H9 (cell line): ENCODE measurements around the gene PRKX. TPM values are rescaled to one million over a fixed set of nuclear protein-coding genes. Genes with fewer than 3 reads are reported as not detected.
A peak's percentile ranks its signal among the peaks of the same experiment; 100 is the strongest.

Source experiments
- DNase-seq: peaks from one replicate; pipeline ENCODE4 v3.0.0-alpha.2; 2017
- H2AFZ ChIP-seq: one replicate; pipeline ENCODE4 v1.6.1; 2013; ENCODE audit warnings: mild to moderate bottlenecking, low read length, control low read depth, moderate library complexity
- H2AK5ac ChIP-seq: 2 replicates; pipeline ENCODE4 v1.6.1; 2013; ENCODE audit warnings: low read length, control low read depth, mixed read lengths; ENCODE audit not compliant: insufficient read length
- H2BK120ac ChIP-seq: one replicate; pipeline ENCODE4 v1.6.1; 2013; ENCODE audit warnings: low read depth, mild to moderate bottlenecking, low read length, control low read depth, inconsistent platforms; ENCODE audit not compliant: poor library complexity, severe bottlenecking
- H2BK12ac ChIP-seq: 2 replicates; pipeline ENCODE4 v1.6.1; 2013; ENCODE audit warnings: low read length, control low read depth, mixed read lengths, low read depth; ENCODE audit not compliant: insufficient read length
- H2BK15ac ChIP-seq: 2 replicates; pipeline ENCODE4 v1.6.1; 2013; ENCODE audit warnings: low read depth, low read length, control low read depth
- H2BK20ac ChIP-seq: one replicate; pipeline ENCODE4 v1.6.1; 2013; ENCODE audit warnings: low read depth, mild to moderate bottlenecking, low read length, control low read depth, inconsistent platforms; ENCODE audit not compliant: poor library complexity, severe bottlenecking
- H2BK5ac ChIP-seq: 2 replicates; pipeline ENCODE4 v1.6.1; 2013; ENCODE audit warnings: low read length, control low read depth, mixed read lengths; ENCODE audit not compliant: insufficient read length
- H3K14ac ChIP-seq: 2 replicates; pipeline ENCODE4 v1.6.1; 2013; ENCODE audit warnings: low read length, control low read depth; ENCODE audit not compliant: insufficient read depth
- H3K18ac ChIP-seq: 2 replicates; pipeline ENCODE4 v1.6.1; 2013; ENCODE audit warnings: low read depth, mild to moderate bottlenecking, mixed read lengths, low read length, control low read depth; ENCODE audit not compliant: insufficient read length
- H3K23ac ChIP-seq: 2 replicates; pipeline ENCODE4 v1.6.1; 2013; ENCODE audit warnings: low read length, control low read depth, mixed read lengths, low read depth; ENCODE audit not compliant: insufficient read length
- H3K23me2 ChIP-seq: 2 replicates; pipeline ENCODE4 v1.6.1; 2013; ENCODE audit warnings: low read depth, mild to moderate bottlenecking, mixed read lengths, low read length, control low read depth; ENCODE audit not compliant: insufficient read length, poor library complexity, severe bottlenecking
- H3K27ac ChIP-seq: 2 replicates; pipeline ENCODE4 v1.5.1; 2013; ENCODE audit warnings: low read length, control low read depth, mixed read lengths, low read depth; ENCODE audit not compliant: insufficient read length
- H3K27me3 ChIP-seq: 2 replicates; pipeline ENCODE4 v1.6.1; 2013; ENCODE audit warnings: low read length, control low read depth, inconsistent platforms; ENCODE audit not compliant: insufficient read depth
- H3K4ac ChIP-seq: 2 replicates; pipeline ENCODE4 v1.6.1; 2013; ENCODE audit warnings: low read depth, mild to moderate bottlenecking, control low read depth, inconsistent platforms, low read length, moderate library complexity
- H3K4me1 ChIP-seq: 2 replicates; pipeline ENCODE4 v1.6.1; 2013; ENCODE audit warnings: low read length, control low read depth, inconsistent platforms; ENCODE audit not compliant: insufficient read depth
- H3K4me2 ChIP-seq: 2 replicates; pipeline ENCODE4 v1.6.1; 2013; ENCODE audit warnings: low read length, control low read depth, mixed read lengths; ENCODE audit not compliant: insufficient read length, insufficient read depth
- H3K56ac ChIP-seq: 2 replicates; pipeline ENCODE4 v1.6.1; 2013; ENCODE audit warnings: low read depth, mild to moderate bottlenecking, mixed read lengths, low read length, control low read depth; ENCODE audit not compliant: insufficient read length
- H3K79me1 ChIP-seq: 2 replicates; pipeline ENCODE4 v1.6.1; 2013; ENCODE audit warnings: low read depth, mild to moderate bottlenecking, moderate library complexity, low read length, control low read depth, inconsistent platforms; ENCODE audit not compliant: insufficient read depth, poor library complexity, severe bottlenecking
- H3K79me2 ChIP-seq: 2 replicates; pipeline ENCODE4 v1.6.1; 2013; ENCODE audit warnings: low read length, control low read depth, inconsistent platforms; ENCODE audit not compliant: insufficient read depth
- H3K9ac ChIP-seq: 2 replicates; pipeline ENCODE4 v1.6.1; 2013; ENCODE audit warnings: low read length, control low read depth, mixed read lengths; ENCODE audit not compliant: insufficient read length; ENCODE audit errors: extremely low read depth
- H3K9me3 ChIP-seq: one replicate; pipeline ENCODE4 v1.6.1; 2013; ENCODE audit warnings: low read depth, low read length, inconsistent platforms; ENCODE audit not compliant: control insufficient read depth
- H3T11ph ChIP-seq: one replicate; pipeline ENCODE4 v1.6.1; 2013; ENCODE audit warnings: mild to moderate bottlenecking, low read length, control low read depth, inconsistent platforms
- H4K20me1 ChIP-seq: one replicate; pipeline ENCODE4 v1.6.1; 2013; ENCODE audit not compliant: control insufficient read depth, insufficient read length, insufficient read depth
- H4K5ac ChIP-seq: 2 replicates; pipeline ENCODE4 v1.6.1; 2013; ENCODE audit warnings: low read depth, mild to moderate bottlenecking, mixed read lengths, low read length, control low read depth; ENCODE audit not compliant: insufficient read length
- H4K8ac ChIP-seq: replicated peaks from 2 replicates; pipeline ENCODE4 v1.6.1; 2013; ENCODE audit warnings: low read length, control low read depth, mixed read lengths, low read depth; ENCODE audit not compliant: insufficient read length
- H4K91ac ChIP-seq: 2 replicates; pipeline ENCODE4 v1.6.1; 2013; ENCODE audit warnings: low read depth, mild to moderate bottlenecking, moderate library complexity, mixed read lengths, low read length, control low read depth; ENCODE audit not compliant: insufficient read length
- H3K27ac Mint-ChIP-seq, 3 experiments: 2 replicates in 2 of 3; 3 replicates in 1 of 3; pipeline ENCODE4 v1.8.0; 2020 to 2021; ENCODE audit warnings: mixed read lengths in 3 of 3, mild to moderate bottlenecking in 1 of 3, moderate library complexity in 1 of 3
- H3K27me3 Mint-ChIP-seq: 2 replicates; pipeline ENCODE4 v1.8.0; 2021; ENCODE audit warnings: low read depth, mild to moderate bottlenecking, moderate library complexity, mixed read lengths
- H3K36me3 Mint-ChIP-seq, 3 experiments: 2 replicates in 2 of 3; 3 replicates in 1 of 3; pipeline ENCODE4 v1.8.0; 2020 to 2021; ENCODE audit warnings: low read depth in 3 of 3, mixed read lengths in 3 of 3; ENCODE audit not compliant: insufficient read depth in 1 of 3
- H3K4me1 Mint-ChIP-seq, 2 experiments: 2 replicates each; pipeline ENCODE4 v1.8.0; 2020; ENCODE audit warnings: mixed read lengths in 2 of 2
- H3K4me3 Mint-ChIP-seq, 2 experiments: 2 replicates in 1 of 2; 3 replicates in 1 of 2; pipeline ENCODE4 v1.8.0; 2020 to 2021; ENCODE audit warnings: mild to moderate bottlenecking in 2 of 2, mixed read lengths in 2 of 2, moderate library complexity in 1 of 2
- H3K9me3 Mint-ChIP-seq, 2 experiments: 2 replicates in 1 of 2; 3 replicates in 1 of 2; pipeline ENCODE4 v1.8.0; 2020; ENCODE audit warnings: mild to moderate bottlenecking in 2 of 2, mixed read lengths in 2 of 2, moderate library complexity in 1 of 2
- CTCF ChIP-seq: fragments of 200-600 bp; sonication (generic); conservative IDR thresholded peaks from 3 replicates; pipeline ENCODE4 v1.8.0; 2021; ENCODE audit warnings: antibody characterized with exemption, mild to moderate bottlenecking
- WGBS: extraction: QIAGEN DNeasy Blood & Tissue Kit; methylation state at CpG from one replicate; pipeline ENCODE4 v1.1.7; 2013; ENCODE audit warnings: missing lambda C conversion rate, low lambda C conversion rate, mixed read lengths; ENCODE audit not compliant: insufficient read length; ENCODE audit errors: extremely low coverage; 5-methylcytosine and 5-hydroxymethylcytosine counted together
- total RNA-seq: library from RNA; stranded (reverse); gene quantifications from 2 replicates; pipeline ENCODE4 v1.2.1, GENCODE V29; 2021

The PRKX gene
- total RNA-seq, 1 experiment from 2014 or later: 108 TPM

DNA sequence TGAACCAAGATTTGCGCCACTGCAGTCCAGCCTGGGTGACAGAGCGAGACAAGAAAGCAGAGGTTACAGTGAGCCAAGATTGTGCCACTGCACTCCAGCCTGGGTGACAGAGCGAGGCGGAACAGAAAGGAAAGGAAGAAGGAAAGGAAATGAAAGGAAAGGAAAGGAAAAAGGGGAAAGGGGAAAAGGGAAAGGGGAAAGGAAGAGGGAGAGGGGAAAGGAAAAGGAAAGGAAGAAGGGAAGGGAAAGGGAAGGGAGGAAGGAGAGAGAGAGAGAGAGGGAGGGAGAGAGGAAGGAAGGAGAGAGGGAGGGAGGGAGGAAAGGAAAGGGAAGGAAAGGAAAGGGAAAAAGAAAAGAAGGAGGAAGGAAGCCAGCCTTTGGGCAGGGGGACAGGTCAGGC is 76.6 kb downstream of the PRKX start:
- H3K27ac ChIP-seq: no peak overlapping the region
- no peak overlapping the region for H3K23ac ChIP-seq
- no peak overlapping the region for H3K4me2 ChIP-seq
- no peak overlapping the region for H2AK5ac ChIP-seq
- no peak overlapping the region for H3K9ac ChIP-seq
- no peak overlapping the region for H2BK12ac ChIP-seq
- no peaks in the 10 kb centered on the region; the same call in 1 of the 2 replicates for H3K4me1 ChIP-seq
- no peak for TF ChIP-seq CTCF
- H2AFZ ChIP-seq: no peak overlapping the region
- no peaks in the 10 kb centered on the region for H4K20me1 ChIP-seq
- H3K56ac ChIP-seq: no peak overlapping the region
- no peaks in the 10 kb centered on the region for H3K79me1 ChIP-seq
- no peak overlapping the region for H2BK120ac ChIP-seq
- no peak overlapping the region for H4K5ac ChIP-seq
- no peak overlapping the region for H3K4me3 Mint-ChIP-seq
- no CpG with 5 or more reads among the region's 4 CpGs for WGBS
- no peak overlapping the region for H3K14ac ChIP-seq
- no peaks in the 10 kb centered on the region for H3K9me3 ChIP-seq
- no peak overlapping the region for H2BK5ac ChIP-seq
- peak overlapping the region in 1 of 3 experiments; percentile 14; a peak in 2 of 7 replicates for H3K27ac Mint-ChIP-seq
- no peaks in the 10 kb centered on the region; a peak in 1 of 5 replicates for H3K9me3 Mint-ChIP-seq
- no peak for DNase-seq
- no peaks in the 10 kb centered on the region for H3K79me2 ChIP-seq
- H3T11ph ChIP-seq: no peak overlapping the region
- no peak overlapping the region for H2BK15ac ChIP-seq
- H3K27me3 ChIP-seq: no peaks in the 10 kb centered on the region
- H3K4me1 Mint-ChIP-seq: peaks cover 14 to 22% of the 10 kb centered on the region in 2 experiments
- no peaks in the 10 kb centered on the region for H3K27me3 Mint-ChIP-seq
- no peak overlapping the region for H3K4ac ChIP-seq
- no peak overlapping the region for H3K18ac ChIP-seq
- peaks cover 23 to 62% (median 41%) of the 10 kb centered on the region in 3 experiments for H3K36me3 Mint-ChIP-seq
- H4K91ac ChIP-seq: no peak overlapping the region
- no peak overlapping the region for H4K8ac ChIP-seq
- H2BK20ac ChIP-seq: no peak overlapping the region
- H3K23me2 ChIP-seq: no peaks in the 10 kb centered on the region
